Neutrophil (primary cell): ENCODE results near the gene EPB41L4A.

Experiments
- H3K27ac ChIP-seq: fragments of 200-600 bp; sonication (generic); 2 replicates; pipeline ENCODE4 v1.5.1; 2016; ENCODE audit warnings: mild to moderate bottlenecking, moderate library complexity
- H3K27me3 ChIP-seq: fragments of 200-600 bp; sonication (generic); 2 replicates; pipeline ENCODE4 v1.6.0; 2016; ENCODE audit warnings: mild to moderate bottlenecking
- H3K36me3 ChIP-seq: fragments of 200-600 bp; sonication (generic); 2 replicates; pipeline ENCODE4 v1.5.1; 2017
- H3K4me1 ChIP-seq, 2 experiments: fragments of 200-600 bp in 1 of 2; sonication (generic) in 1 of 2; 1 replicate in 1 of 2; 2 replicates in 1 of 2; pipeline versions ENCODE4 v1.5.1 to v1.6.1; 2013 to 2016; ENCODE audit warnings: low read depth in 1 of 2, low read length in 1 of 2, mild to moderate bottlenecking in 1 of 2, moderate library complexity in 1 of 2; ENCODE audit not compliant: control insufficient read depth in 1 of 2, insufficient read depth in 1 of 2
- H3K4me3 ChIP-seq, 2 experiments: fragments of 200-600 bp in 1 of 2; sonication (generic) in 1 of 2; 1 replicate in 1 of 2; 2 replicates in 1 of 2; pipeline ENCODE4 v1.5.1; 2013 to 2016; ENCODE audit warnings: low read depth in 1 of 2, low read length in 1 of 2, mild to moderate bottlenecking in 1 of 2, moderate library complexity in 1 of 2
- H3K9me3 ChIP-seq: fragments of 200-600 bp; sonication (generic); 2 replicates; pipeline ENCODE4 v1.5.1; 2016
- CTCF ChIP-seq: fragments of 200-600 bp; sonication (generic); IDR thresholded peaks from 2 replicates; pipeline ENCODE4 v1.5.1; 2016; ENCODE audit warnings: antibody characterized with exemption

EPB41L4A gene

DNA sequence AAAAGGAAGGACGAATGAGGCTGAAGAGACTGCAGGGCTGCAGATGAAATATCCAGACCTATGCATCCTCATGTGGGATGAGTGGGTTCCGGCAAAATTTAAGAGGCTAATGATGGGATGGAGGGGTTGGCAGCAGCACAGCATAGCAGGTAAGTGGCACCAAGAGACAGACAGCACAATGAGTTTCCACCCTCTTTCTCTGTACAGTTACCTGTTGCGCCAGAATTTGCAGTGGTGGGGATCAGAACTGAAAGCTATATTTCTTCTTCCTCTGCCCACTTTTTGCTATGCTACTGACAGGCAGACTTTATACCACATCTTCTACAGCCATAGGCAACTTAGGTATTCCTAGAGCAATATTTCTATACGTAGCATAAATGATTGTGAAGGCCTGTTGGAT is 227.0 kb downstream of the EPB41L4A start:
- TF ChIP-seq CTCF: no peak
- H3K36me3 ChIP-seq: no peaks in the 10 kb centered on the region
- H3K4me1 ChIP-seq: no peaks in the 10 kb centered on the region
- no peak overlapping the region for H3K4me3 ChIP-seq
- no peaks in the 10 kb centered on the region for H3K9me3 ChIP-seq
- no peak overlapping the region for H3K27ac ChIP-seq
- H3K27me3 ChIP-seq: peaks cover 48% of the 10 kb centered on the region

DNA sequence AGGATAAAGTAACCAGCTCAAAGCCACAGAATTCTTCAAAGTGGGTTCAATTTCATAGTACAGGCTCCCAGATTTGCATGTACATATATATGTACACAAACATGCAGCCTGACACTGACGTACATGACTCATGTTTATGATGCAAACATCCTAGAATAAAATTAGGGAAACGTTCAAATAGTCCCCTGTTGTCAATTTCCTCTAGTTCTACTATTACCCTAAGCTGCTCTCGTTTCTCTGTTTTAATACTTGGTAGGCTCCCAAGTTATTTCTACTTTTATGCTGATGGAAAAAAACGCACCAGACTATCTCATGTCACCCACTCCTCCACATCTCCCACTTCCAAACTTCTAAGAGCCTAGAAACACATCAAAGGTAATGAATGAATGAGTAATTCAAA is 229.7 kb downstream of the EPB41L4A start:
- TF ChIP-seq CTCF: no peak
- Histone ChIP-seq H3K27me3 (peaks cover 62% of the 10 kb centered on the region), H3K27ac (no peak overlapping the region)

GRCh38 chr5:112186401-112186990 is 232.6 kb downstream of the EPB41L4A start:
- no peak overlapping the region for H3K27ac ChIP-seq
- H3K4me1 ChIP-seq: no peaks in the 10 kb centered on the region
- H3K36me3 ChIP-seq: no peaks in the 10 kb centered on the region
- peaks cover 81% of the 10 kb centered on the region for H3K27me3 ChIP-seq
- no peak for TF ChIP-seq CTCF
- H3K9me3 ChIP-seq: no peaks in the 10 kb centered on the region
- H3K4me3 ChIP-seq: no peak overlapping the region

More for the DNA sequence above, 229.7 kb downstream of the EPB41L4A start:
- H3K9me3 ChIP-seq: no peaks in the 10 kb centered on the region
- H3K4me1 ChIP-seq: no peaks in the 10 kb centered on the region
- no peaks in the 10 kb centered on the region for H3K36me3 ChIP-seq
- H3K4me3 ChIP-seq: no peak overlapping the region

DNA sequence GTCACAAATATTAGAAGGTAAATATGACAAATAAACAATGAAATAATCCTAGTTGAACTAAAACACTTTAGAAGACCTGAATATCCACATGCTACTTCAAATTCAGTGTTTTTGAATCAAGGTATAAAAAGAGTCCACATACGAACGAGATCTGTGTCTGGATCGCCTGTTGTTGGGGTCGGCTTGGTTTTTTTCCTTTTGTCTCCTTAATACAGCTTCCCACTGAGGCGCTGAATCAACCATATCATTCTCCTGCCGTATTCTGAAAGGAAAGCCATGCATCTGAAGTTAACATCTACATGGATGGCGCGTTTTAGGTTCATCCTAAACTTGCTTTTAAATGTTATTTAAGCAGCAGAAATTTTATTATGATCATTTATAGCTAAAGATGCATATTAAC is 235.2 kb downstream of the EPB41L4A start:
- Histone ChIP-seq H3K9me3 (no peaks in the 10 kb centered on the region), H3K4me1 (no peaks in the 10 kb centered on the region)

DNA sequence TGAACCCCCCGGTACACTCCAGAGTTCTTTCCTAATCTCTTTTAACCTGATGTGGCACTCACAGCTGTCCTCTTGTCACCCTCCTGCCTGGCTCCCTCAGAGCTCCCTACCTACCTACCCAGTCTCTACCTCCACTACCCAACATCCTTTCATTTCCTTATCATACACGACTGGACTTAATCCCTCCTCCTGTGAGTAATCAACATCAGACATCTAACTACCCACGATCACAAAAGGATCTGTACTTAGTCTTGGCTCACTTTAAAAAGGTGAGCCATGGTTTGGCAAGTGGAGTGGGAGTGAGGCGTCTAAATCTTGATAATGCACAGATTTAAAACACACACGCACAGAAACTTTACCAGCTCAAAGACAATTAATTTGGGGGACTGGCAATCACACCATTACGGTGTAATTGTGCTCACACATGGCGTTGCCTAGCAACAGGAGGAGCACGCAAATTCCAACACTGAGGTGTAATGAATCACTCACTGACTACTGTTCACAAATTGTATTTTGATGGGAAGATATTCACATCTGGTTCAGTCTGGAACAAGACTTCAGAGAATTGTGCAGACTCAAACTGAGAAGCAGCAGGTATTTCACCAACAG is 235.9 kb downstream of the EPB41L4A start:
- Histone ChIP-seq H3K4me3 (no peak overlapping the region), H3K27me3 (peaks cover 67% of the 10 kb centered on the region), H3K4me1 (no peaks in the 10 kb centered on the region), H3K9me3 (no peaks in the 10 kb centered on the region), H3K27ac (no peak overlapping the region), H3K36me3 (no peaks in the 10 kb centered on the region)
- TF ChIP-seq CTCF: no peak

More for the DNA sequence above, 235.2 kb downstream of the EPB41L4A start:
- peaks cover 74% of the 10 kb centered on the region for H3K27me3 ChIP-seq
- no peak overlapping the region for H3K27ac ChIP-seq
- H3K4me3 ChIP-seq: no peak overlapping the region
- no peak for TF ChIP-seq CTCF
- H3K36me3 ChIP-seq: no peaks in the 10 kb centered on the region
